ENCODE results near the gene KAT6B. TPM values are rescaled to one million over a fixed set of nuclear protein-coding genes. Genes with fewer than 3 reads are reported as not detected.

Gene KAT6B
- total and polyA plus RNA-seq, 4 donors: 5.0 to 161 (median 21.0) TPM

DNA sequence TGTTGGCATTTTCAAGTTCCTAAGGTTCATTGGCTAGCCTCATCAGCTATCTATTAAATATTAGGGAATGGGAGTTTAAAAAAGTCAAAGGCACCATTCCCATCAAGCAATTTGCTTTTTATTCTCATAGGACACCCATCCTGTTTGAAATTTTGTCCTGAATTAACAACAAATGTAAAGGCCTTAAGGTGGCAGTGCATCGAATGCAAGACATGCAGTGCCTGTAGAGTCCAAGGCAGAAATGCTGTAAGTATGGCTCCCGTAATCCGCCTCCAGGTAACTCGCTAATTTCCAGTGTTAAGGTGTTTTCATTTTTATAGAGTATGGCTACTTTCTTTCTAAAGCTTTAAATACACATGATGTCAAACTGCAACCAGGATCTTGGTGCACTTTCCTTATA, 143.1 kb downstream of the KAT6B start:
- H3K36me3 ChIP-seq (ENCODE audit: control insufficient read depth in 4 of 4, insufficient read depth in 4 of 4, low read length in 4 of 4): peaks cover 0 to 2% (median under 1%) of the 10 kb centered on the region in 4 donors
- 97 to 99% methylated on average over 4 of the region's 4 CpGs for WGBS, 2 donors
- ATAC-seq (ENCODE audit: insufficient read depth, low FRiP score) (no peak), DNase-seq (no peak)
- no peak overlapping the region for H3K4me3 ChIP-seq
- no peak overlapping the region for H3K27ac ChIP-seq (ENCODE audit: low read depth in 1 of 2, low read length in 1 of 2)
- TF ChIP-seq, protein P1, sequence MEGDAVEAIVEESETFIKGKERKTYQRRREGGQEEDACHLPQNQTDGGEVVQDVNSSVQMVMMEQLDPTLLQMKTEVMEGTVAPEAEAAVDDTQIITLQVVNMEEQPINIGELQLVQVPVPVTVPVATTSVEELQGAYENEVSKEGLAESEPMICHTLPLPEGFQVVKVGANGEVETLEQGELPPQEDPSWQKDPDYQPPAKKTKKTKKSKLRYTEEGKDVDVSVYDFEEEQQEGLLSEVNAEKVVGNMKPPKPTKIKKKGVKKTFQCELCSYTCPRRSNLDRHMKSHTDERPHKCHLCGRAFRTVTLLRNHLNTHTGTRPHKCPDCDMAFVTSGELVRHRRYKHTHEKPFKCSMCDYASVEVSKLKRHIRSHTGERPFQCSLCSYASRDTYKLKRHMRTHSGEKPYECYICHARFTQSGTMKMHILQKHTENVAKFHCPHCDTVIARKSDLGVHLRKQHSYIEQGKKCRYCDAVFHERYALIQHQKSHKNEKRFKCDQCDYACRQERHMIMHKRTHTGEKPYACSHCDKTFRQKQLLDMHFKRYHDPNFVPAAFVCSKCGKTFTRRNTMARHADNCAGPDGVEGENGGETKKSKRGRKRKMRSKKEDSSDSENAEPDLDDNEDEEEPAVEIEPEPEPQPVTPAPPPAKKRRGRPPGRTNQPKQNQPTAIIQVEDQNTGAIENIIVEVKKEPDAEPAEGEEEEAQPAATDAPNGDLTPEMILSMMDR (IDR thresholded peaks at IDR 0.05; ENCODE audit: control extremely low read depth, extremely low read depth): no peak
- peaks cover 7 to 20% (median 15%) of the 10 kb centered on the region in 5 donors for H3K4me1 ChIP-seq (ENCODE audit: control insufficient read depth in 5 of 5, insufficient read depth in 5 of 5, low read length in 5 of 5)
- no peaks in the 10 kb centered on the region for H3K27me3 ChIP-seq (ENCODE audit: control insufficient read depth in 3 of 3, insufficient read depth in 3 of 3, low read length in 2 of 3)
- no peaks in the 10 kb centered on the region for H3K9me3 ChIP-seq (ENCODE audit: control insufficient read depth in 4 of 4, insufficient read depth in 3 of 4, low read length in 3 of 4)
- H3K9ac ChIP-seq (ENCODE audit: insufficient read depth in 1 of 2, low read length in 2 of 2): no peak overlapping the region

DNA sequence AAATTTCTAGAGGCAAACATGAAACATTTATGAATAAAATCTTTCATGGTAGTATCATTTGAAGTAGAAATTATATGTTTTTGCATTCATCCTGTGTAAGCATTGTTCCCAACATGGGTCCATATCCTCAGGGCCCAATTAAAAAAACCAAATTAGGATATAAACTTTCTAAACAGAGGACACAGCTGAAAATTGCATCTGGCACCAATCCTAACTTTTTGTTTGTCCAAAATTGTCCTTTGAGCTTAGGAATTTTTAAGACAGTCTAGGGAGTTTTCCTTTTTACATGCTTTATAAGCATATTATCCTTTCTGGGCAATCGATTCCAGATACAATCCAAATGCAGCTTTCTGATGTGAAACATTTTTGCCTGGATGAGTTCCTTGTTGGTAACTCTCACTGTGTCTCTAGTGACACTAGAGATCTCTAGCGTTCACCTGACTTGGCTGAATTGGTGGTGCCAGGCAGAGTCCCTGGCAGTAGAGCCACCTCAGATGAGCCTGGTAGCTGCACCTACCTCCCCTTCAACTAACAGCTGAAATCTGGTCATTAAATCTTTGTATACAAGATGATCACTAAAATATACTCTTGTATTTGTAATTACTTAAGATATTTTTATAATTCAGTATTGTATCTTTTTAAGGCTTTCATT, 147.5 kb downstream of the KAT6B start:
- Histone ChIP-seq H3K4me1 (ENCODE audit: control insufficient read depth in 5 of 5, insufficient read depth in 5 of 5, low read length in 5 of 5) (peaks cover 4 to 14% (median 9%) of the 10 kb centered on the region in 5 donors), H3K4me3 (no peak overlapping the region), H3K27me3 (ENCODE audit: control insufficient read depth in 3 of 3, insufficient read depth in 3 of 3, low read length in 2 of 3) (no peaks in the 10 kb centered on the region), H3K9me3 (ENCODE audit: control insufficient read depth in 4 of 4, insufficient read depth in 3 of 4, low read length in 3 of 4) (peaks cover 0 to 2% (median 0%) of the 10 kb centered on the region in 4 donors), H3K9ac (ENCODE audit: insufficient read depth in 1 of 2, low read length in 2 of 2) (no peak overlapping the region), H3K36me3 (ENCODE audit: control insufficient read depth in 4 of 4, insufficient read depth in 4 of 4, low read length in 4 of 4) (peaks cover 5 to 29% (median 18%) of the 10 kb centered on the region in 4 donors), H3K27ac (ENCODE audit: low read depth in 1 of 2, low read length in 1 of 2) (no peak overlapping the region)
- no peak for ATAC-seq (ENCODE audit: insufficient read depth, low FRiP score)
- WGBS, 2 donors: 81 to 93% methylated on average over 2 of the region's 2 CpGs
- DNase-seq: no peak
- TF ChIP-seq, protein P1 (IDR thresholded peaks at IDR 0.05; ENCODE audit: control extremely low read depth, extremely low read depth): no peak

DNA sequence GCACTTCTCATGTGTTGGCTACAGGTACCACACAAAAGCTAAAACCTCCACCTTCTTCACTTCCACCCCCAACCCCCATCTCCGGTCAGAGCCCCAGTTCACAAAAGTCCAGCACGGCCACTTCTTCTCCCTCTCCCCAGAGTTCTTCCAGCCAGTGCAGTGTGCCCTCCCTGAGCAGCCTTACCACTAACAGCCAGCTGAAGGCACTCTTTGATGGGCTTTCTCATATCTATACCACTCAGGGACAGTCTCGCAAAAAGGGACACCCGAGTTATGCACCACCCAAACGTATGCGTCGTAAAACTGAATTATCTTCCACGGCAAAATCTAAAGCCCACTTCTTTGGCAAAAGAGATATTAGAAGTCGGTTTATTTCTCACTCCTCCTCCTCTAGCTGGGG, 149.4 kb downstream of the KAT6B start:
- no peak overlapping the region for H3K4me3 ChIP-seq
- H3K9me3 ChIP-seq (ENCODE audit: control insufficient read depth in 4 of 4, insufficient read depth in 3 of 4, low read length in 3 of 4): peaks cover 0 to 2% (median 0%) of the 10 kb centered on the region in 4 donors
- DNase-seq: no peak
- 97% methylated on average over 9 of the region's 9 CpGs for WGBS, 2 donors
- peaks cover 5 to 32% (median 18%) of the 10 kb centered on the region in 4 donors for H3K36me3 ChIP-seq (ENCODE audit: control insufficient read depth in 4 of 4, insufficient read depth in 4 of 4, low read length in 4 of 4)
- peaks cover 1 to 8% (median 5%) of the 10 kb centered on the region in 5 donors for H3K4me1 ChIP-seq (ENCODE audit: control insufficient read depth in 5 of 5, insufficient read depth in 5 of 5, low read length in 5 of 5)
- ATAC-seq (ENCODE audit: insufficient read depth, low FRiP score): no peak
- no peaks in the 10 kb centered on the region for H3K27me3 ChIP-seq (ENCODE audit: control insufficient read depth in 3 of 3, insufficient read depth in 3 of 3, low read length in 2 of 3)
- no peak overlapping the region for H3K9ac ChIP-seq (ENCODE audit: insufficient read depth in 1 of 2, low read length in 2 of 2)
- no peak overlapping the region for H3K27ac ChIP-seq (ENCODE audit: low read depth in 1 of 2, low read length in 1 of 2)
- TF ChIP-seq, protein P1 (IDR thresholded peaks at IDR 0.05; ENCODE audit: control extremely low read depth, extremely low read depth): no peak

All from lung (tissue), 12 donors.